Keratinocyte (primary cell): ENCODE data around the gene GPX4. TPM values are rescaled to one million over a fixed set of nuclear protein-coding genes. Genes with fewer than 3 reads are reported as not detected.
A peak's percentile ranks its signal among the peaks of the same experiment; 100 is the strongest.

Experiments
- DNase-seq: peaks from one replicate; pipeline ENCODE4 v3.0.0-alpha.2; 2011; ENCODE audit warnings: low read depth, missing footprints, low spot score
- FAIRE-seq: peaks from 2 replicates; lab custom pipeline; 2011; peaks lifted over from hg19 to GRCh38; lab: Jason Lieb, UNC
- H2AFZ ChIP-seq: 2 replicates; pipeline ENCODE4 v1.6.0; 2012; ENCODE audit warnings: low read length, control low read depth, inconsistent platforms; ENCODE audit not compliant: control insufficient read depth
- H3K27ac ChIP-seq: 2 replicates; pipeline ENCODE4 v1.5.1; 2011; ENCODE audit warnings: low read length; ENCODE audit not compliant: control insufficient read depth, insufficient read depth
- H3K27me3 ChIP-seq: 3 replicates; pipeline ENCODE4 v1.6.0; 2011; ENCODE audit warnings: low read length; ENCODE audit not compliant: control insufficient read depth, insufficient read depth; ENCODE audit errors: extremely low read depth
- H3K36me3 ChIP-seq, 2 experiments: 2 replicates in 1 of 2; 3 replicates in 1 of 2; pipeline ENCODE4 v1.5.1; 2011; ENCODE audit warnings: low read length in 2 of 2, mild to moderate bottlenecking in 1 of 2; ENCODE audit not compliant: control insufficient read depth in 2 of 2, insufficient read depth in 2 of 2; ENCODE audit errors: extremely low read depth in 1 of 2
- H3K4me1 ChIP-seq: 3 replicates; pipeline ENCODE4 v1.5.1; 2011; ENCODE audit warnings: low read length; ENCODE audit not compliant: control insufficient read depth, insufficient read depth; ENCODE audit errors: extremely low read depth
- H3K4me2 ChIP-seq: 3 replicates; pipeline ENCODE4 v1.6.0; 2011; ENCODE audit warnings: low read depth, low read length; ENCODE audit not compliant: control insufficient read depth, insufficient read depth; ENCODE audit errors: extremely low read depth
- H3K4me3 ChIP-seq, 3 experiments: fragments of 200-600 bp in 1 of 3; sonication (generic) in 1 of 3; 2 replicates in 2 of 3; 3 replicates in 1 of 3; pipeline ENCODE4 v1.5.1; 2011 to 2016; ENCODE audit warnings: low read length in 3 of 3, mild to moderate bottlenecking in 3 of 3, control low read depth in 2 of 3, inconsistent platforms in 1 of 3, low read depth in 1 of 3, mixed read lengths in 1 of 3, mixed run types in 1 of 3, moderate library complexity in 1 of 3; ENCODE audit not compliant: control insufficient read depth in 2 of 3, insufficient read depth in 2 of 3; ENCODE audit errors: extremely low read depth in 1 of 3
- H3K79me2 ChIP-seq: 2 replicates; pipeline ENCODE4 v1.6.0; 2012; ENCODE audit warnings: low read length; ENCODE audit not compliant: control insufficient read depth, insufficient read depth
- H3K9ac ChIP-seq: 3 replicates; pipeline ENCODE4 v1.6.0; 2011; ENCODE audit warnings: low read length; ENCODE audit not compliant: control insufficient read depth, insufficient read depth; ENCODE audit errors: extremely low read depth
- H3K9me1 ChIP-seq: 3 replicates; pipeline ENCODE4 v1.6.0; 2011; ENCODE audit warnings: low read length; ENCODE audit not compliant: control insufficient read depth, insufficient read depth; ENCODE audit errors: extremely low read depth
- H3K9me3 ChIP-seq: 2 replicates; pipeline ENCODE4 v1.5.1; 2012; ENCODE audit warnings: low read depth, low read length; ENCODE audit not compliant: control insufficient read depth
- H4K20me1 ChIP-seq: 3 replicates; pipeline ENCODE4 v1.6.0; 2011; ENCODE audit warnings: low read length; ENCODE audit not compliant: control insufficient read depth, insufficient read depth; ENCODE audit errors: extremely low read depth
- EZH2 ChIP-seq: IDR thresholded peaks from one replicate; pipeline ENCODE4 v1.6.1; 2012; ENCODE audit warnings: inconsistent platforms, mild to moderate bottlenecking, low read length, moderate library complexity
- dilution Hi-C: fragments of 300-500 bp; cut with MboI; formaldehyde crosslinking; loops from one replicate; pipeline ENCODE4 v1.7.0; 2020; ENCODE audit warnings: low sequenced_read_pairs; ENCODE audit not compliant: extremely low pct_ligation_motif_present
- polyA minus RNA-seq, 3 experiments: library from RNA; depleted of rRNA, polyadenylated mRNA; stranded (reverse); fragments of >200 nt; gene quantifications; 1 replicate in 1 of 3; 2 replicates in 1 of 3; 3 replicates in 1 of 3; pipeline ENCODE4 v1.2.3, GENCODE V29; 2011
- polyA plus RNA-seq, 5 experiments: library from polyadenylated mRNA; depleted of rRNA in 3 of 5; stranded (reverse) in 3 of 5; stranded (forward) in 1 of 5; unstranded in 1 of 5; fragments of >200 nt; gene quantifications; 1 replicate in 1 of 5; 2 replicates in 3 of 5; 3 replicates in 1 of 5; pipeline versions ENCODE4 v1.2.1 to v1.2.3, GENCODE V29; 2011 to 2012; ENCODE audit warnings: missing spikeins in 2 of 5, low read depth in 1 of 5, low replicate concordance in 1 of 5
- TF ChIP-seq, protein P1 (sequence below), 3 experiments: IDR thresholded peaks in 1 of 3; conservative IDR thresholded peaks in 1 of 3; optimal IDR thresholded peaks in 1 of 3; 2 replicates in 2 of 3; 3 replicates in 1 of 3; pipeline versions ENCODE3 to v1.5.1; 2011; ENCODE audit warnings: low read length in 3 of 3, mild to moderate bottlenecking in 3 of 3, moderate library complexity in 2 of 3, control low read depth in 1 of 3, inconsistent platforms in 1 of 3; ENCODE audit not compliant: insufficient read depth in 2 of 3; ENCODE audit errors: extremely low read depth in 1 of 3

The GPX4 gene, protein sequence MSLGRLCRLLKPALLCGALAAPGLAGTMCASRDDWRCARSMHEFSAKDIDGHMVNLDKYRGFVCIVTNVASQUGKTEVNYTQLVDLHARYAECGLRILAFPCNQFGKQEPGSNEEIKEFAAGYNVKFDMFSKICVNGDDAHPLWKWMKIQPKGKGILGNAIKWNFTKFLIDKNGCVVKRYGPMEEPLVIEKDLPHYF
- polyA plus RNA-seq: 193 to 279 TPM (median 243 TPM) in 3 replicates
- 60.6 TPM for polyA plus RNA-seq (2011; ENCODE audit: low read depth)
- polyA plus RNA-seq (2011; cell fraction: cytosol; rRNA removed): 222 and 463 TPM in 2 replicates
- 106 and 126 TPM in 2 replicates for polyA plus RNA-seq (2011; cell fraction: nucleus; rRNA removed)
- 311 and 442 TPM in 2 replicates for polyA plus RNA-seq (2012; ENCODE audit: low replicate concordance)
- 86.1 to 197 TPM (median 110 TPM) in 3 replicates for polyA minus RNA-seq
- 240 TPM for polyA minus RNA-seq (2011; cell fraction: cytosol; rRNA and poly(A)+ RNA removed)
- polyA minus RNA-seq (2011; cell fraction: nucleus; rRNA and poly(A)+ RNA removed): 33.0 and 50.3 TPM in 2 replicates

GRCh38 chr19:1103708-1104310 is at the start of gene GPX4:
Gene GPX4 (plus strand): TSS chr19:1103994. CDS start chr19:1104044, 50 bp downstream.
- no peaks in the 10 kb centered on the region for H4K20me1 ChIP-seq
- TF ChIP-seq, protein P1, sequence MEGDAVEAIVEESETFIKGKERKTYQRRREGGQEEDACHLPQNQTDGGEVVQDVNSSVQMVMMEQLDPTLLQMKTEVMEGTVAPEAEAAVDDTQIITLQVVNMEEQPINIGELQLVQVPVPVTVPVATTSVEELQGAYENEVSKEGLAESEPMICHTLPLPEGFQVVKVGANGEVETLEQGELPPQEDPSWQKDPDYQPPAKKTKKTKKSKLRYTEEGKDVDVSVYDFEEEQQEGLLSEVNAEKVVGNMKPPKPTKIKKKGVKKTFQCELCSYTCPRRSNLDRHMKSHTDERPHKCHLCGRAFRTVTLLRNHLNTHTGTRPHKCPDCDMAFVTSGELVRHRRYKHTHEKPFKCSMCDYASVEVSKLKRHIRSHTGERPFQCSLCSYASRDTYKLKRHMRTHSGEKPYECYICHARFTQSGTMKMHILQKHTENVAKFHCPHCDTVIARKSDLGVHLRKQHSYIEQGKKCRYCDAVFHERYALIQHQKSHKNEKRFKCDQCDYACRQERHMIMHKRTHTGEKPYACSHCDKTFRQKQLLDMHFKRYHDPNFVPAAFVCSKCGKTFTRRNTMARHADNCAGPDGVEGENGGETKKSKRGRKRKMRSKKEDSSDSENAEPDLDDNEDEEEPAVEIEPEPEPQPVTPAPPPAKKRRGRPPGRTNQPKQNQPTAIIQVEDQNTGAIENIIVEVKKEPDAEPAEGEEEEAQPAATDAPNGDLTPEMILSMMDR (optimal IDR thresholded peaks at IDR 0.05 in 1 of 3, IDR thresholded peaks at IDR 0.05 in 1 of 3, conservative IDR thresholded peaks at IDR 0.05 in 1 of 3; ENCODE audit: extremely low read depth in 1 of 3, insufficient read depth in 2 of 3, low read length in 3 of 3): no peak
- TF ChIP-seq EZH2: no peak
- H3K27me3 ChIP-seq: no peaks in the 10 kb centered on the region
- H3K27ac ChIP-seq: peak within 1 kb of the TSS; percentile 91
- H3K4me3 ChIP-seq: peak within 1 kb of the TSS; percentile 62 to 73 (median 72)
- H3K9ac ChIP-seq: peak within 1 kb of the TSS; percentile 81
- H3K36me3 ChIP-seq: peaks cover 6 to 8% of the 10 kb centered on the region in 2 experiments
- no peaks in the 10 kb centered on the region for H3K9me1 ChIP-seq
- peaks cover 2% of the 10 kb centered on the region for H3K79me2 ChIP-seq
- FAIRE-seq: peak; percentile 9
- peaks cover 2% of the 10 kb centered on the region for H3K9me3 ChIP-seq
- peaks cover 32% of the 10 kb centered on the region for H3K4me1 ChIP-seq
- DNase-seq: peak; percentile 97
- dilution Hi-C loops: no loop called here
- H2AFZ ChIP-seq: no peak within 1 kb of the TSS
- peak within 1 kb of the TSS; percentile 81 for H3K4me2 ChIP-seq

DNA sequence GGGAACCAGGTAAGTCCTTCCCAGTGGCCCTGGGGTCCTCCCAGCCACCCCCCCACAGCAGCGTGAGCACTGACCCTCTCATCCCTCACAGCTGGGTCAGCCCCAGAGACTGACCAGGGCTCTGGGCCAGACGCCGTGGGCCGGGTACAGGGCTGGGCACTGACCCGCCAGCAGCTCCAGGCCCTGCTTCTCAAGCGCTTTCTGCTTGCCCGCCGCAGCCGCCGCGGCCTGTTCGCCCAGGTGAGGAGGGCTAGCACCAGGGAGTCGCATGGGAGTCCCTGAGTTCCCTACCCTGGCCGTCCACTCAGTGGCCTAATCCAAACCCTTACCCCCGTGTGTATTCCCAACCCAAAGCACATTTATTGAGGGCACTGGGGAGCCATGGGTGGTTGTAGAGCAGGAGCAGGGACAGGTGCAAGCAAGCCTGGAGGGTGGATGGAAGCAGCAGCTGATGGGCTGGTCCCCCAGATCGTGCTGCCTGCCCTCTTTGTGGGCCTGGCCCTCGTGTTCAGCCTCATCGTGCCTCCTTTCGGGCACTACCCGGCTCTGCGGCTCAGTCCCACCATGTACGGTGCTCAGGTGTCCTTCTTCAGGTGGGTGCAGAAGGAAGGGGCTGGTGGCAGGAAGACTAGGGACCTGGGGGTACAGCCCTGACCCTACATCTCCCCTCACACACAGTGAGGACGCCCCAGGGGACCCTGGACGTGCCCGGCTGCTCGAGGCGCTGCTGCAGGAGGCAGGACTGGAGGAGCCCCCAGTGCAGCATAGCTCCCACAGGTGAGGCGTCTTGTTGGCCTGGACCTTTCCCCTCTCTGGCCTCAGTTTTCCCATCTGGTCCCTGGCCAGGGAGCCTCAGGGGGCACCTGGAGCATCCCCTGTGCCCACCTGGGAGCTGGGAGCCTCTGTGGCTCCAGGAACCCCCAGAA is 49.4 kb upstream of the GPX4 start:
- Histone ChIP-seq H3K4me2 (no peak overlapping the region), H3K4me1 (no peaks in the 10 kb centered on the region), H3K27me3 (no peaks in the 10 kb centered on the region), H3K79me2 (no peaks in the 10 kb centered on the region), H2AFZ (no peak overlapping the region), H3K27ac (no peak overlapping the region), H3K9ac (no peak overlapping the region), H3K4me3 (no peak overlapping the region), H3K9me1 (no peaks in the 10 kb centered on the region), H4K20me1 (no peaks in the 10 kb centered on the region), H3K36me3 (peaks cover 13 to 30% of the 10 kb centered on the region in 2 experiments), H3K9me3 (peaks cover 28% of the 10 kb centered on the region)
- DNase-seq (no peak), FAIRE-seq (no peak)
- dilution Hi-C loops: no loop called here
- TF ChIP-seq, protein P1 (optimal IDR thresholded peaks at IDR 0.05 in 1 of 3, IDR thresholded peaks at IDR 0.05 in 1 of 3, conservative IDR thresholded peaks at IDR 0.05 in 1 of 3; ENCODE audit: extremely low read depth in 1 of 3, insufficient read depth in 2 of 3, low read length in 3 of 3): no peak
- TF ChIP-seq EZH2: no peak
